Prostate gland (tissue), 2 donors: ENCODE results near the gene PCBP1.

ENCODE experiments used
- POLR2A ChIP-seq: fragments of 450-650 bp; IDR thresholded peaks from one replicate; pipeline ENCODE4 v1.6.1; 2016; ENCODE audit warnings: antibody characterized with exemption, mild to moderate bottlenecking
- TF ChIP-seq, protein P1 (sequence below), 4 experiments: fragments of 200-600 bp in 2 of 4; fragments of 450-650 bp in 2 of 4; sonication (generic) in 2 of 4; IDR thresholded peaks; 1 replicate in 3 of 4; 2 replicates in 1 of 4; pipeline ENCODE4 v1.5.1; 2016 to 2019; ENCODE audit warnings: antibody characterized with exemption in 4 of 4, mild to moderate bottlenecking in 2 of 4, moderate library complexity in 2 of 4

DNA sequence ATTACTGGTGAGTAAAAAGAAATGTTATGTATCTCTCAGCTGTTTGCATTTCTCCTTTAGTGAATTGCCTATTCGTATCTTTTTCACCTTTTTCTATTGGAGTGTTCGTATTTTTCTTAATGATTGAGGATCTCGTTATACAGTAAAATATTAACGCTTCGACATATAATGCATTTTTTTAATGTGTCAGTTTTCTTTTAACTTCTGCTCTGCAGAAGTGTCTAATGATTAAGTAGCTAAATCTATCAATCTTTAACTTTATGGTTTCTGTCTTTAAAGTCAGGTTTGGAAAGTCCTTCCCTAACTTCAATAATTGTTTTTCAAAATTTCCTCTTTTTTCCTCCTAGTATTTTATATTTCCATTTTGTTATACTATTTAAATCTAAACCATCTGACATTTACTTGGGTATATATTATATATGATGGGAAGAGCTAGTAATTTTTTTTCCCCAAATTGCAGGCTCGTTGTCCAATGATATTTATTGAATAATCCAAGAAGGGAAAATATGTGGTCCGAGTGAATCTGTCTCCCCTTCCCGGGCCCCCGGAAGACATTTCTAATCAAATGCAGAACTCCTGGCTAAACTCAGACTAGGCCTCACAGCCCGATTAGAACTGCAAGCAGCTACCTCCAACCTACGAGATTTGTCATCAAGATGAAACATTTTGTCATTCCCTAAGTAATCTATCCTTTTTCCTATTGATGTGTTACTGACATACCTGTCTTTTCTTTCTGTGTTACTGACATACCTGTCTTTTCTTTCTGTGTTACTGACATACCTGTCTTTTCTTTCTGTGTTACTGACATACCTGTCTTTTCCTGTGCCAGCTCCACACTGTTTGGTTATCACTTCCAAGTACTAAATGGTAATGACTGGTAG, 17.2 kb downstream of the PCBP1 start:
- no peak for TF ChIP-seq POLR2A
- TF ChIP-seq, protein P1, sequence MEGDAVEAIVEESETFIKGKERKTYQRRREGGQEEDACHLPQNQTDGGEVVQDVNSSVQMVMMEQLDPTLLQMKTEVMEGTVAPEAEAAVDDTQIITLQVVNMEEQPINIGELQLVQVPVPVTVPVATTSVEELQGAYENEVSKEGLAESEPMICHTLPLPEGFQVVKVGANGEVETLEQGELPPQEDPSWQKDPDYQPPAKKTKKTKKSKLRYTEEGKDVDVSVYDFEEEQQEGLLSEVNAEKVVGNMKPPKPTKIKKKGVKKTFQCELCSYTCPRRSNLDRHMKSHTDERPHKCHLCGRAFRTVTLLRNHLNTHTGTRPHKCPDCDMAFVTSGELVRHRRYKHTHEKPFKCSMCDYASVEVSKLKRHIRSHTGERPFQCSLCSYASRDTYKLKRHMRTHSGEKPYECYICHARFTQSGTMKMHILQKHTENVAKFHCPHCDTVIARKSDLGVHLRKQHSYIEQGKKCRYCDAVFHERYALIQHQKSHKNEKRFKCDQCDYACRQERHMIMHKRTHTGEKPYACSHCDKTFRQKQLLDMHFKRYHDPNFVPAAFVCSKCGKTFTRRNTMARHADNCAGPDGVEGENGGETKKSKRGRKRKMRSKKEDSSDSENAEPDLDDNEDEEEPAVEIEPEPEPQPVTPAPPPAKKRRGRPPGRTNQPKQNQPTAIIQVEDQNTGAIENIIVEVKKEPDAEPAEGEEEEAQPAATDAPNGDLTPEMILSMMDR (IDR thresholded peaks at IDR 0.05) = no peak
